Activated B cell treated with CpG ODN at 0.5 μM for 24 hours (primary cell): ENCODE data around the gene ADGRA3. TPM values are rescaled to one million over a fixed set of nuclear protein-coding genes. Genes with fewer than 3 reads are reported as not detected.
A peak's percentile ranks its signal among the peaks of the same experiment; 100 is the strongest.

Source experiments
- ATAC-seq: fragments of 200-7000 bp; cut with Tn5 transposase; one replicate; pipeline ENCODE4 v1.10.0; 2021; ENCODE audit warnings: low read depth, mild to moderate bottlenecking, moderate library complexity
- CTCF ChIA-PET: fragments of 350-600 bp; sonication (Branson Sonifier 250); formaldehyde crosslinking; loops from one replicate; lab custom pipeline; 2021; ENCODE audit warnings: antibody characterized with exemption; lab: Charles Lee
- POLR2A ChIA-PET: fragments of 350-600 bp; sonication (Branson Sonifier 250); formaldehyde crosslinking; loops from one replicate; lab custom pipeline; 2021; ENCODE audit warnings: antibody characterized with exemption; lab: Charles Lee
- DNase-seq: peaks from one replicate; pipeline ENCODE4 v3.0.0; 2022
- H3K27ac Mint-ChIP-seq: one replicate; pipeline ENCODE4 v1.8.0; 2020; ENCODE audit warnings: mixed read lengths
- H3K27me3 Mint-ChIP-seq: one replicate; pipeline ENCODE4 v1.8.0; 2021; ENCODE audit warnings: mixed read lengths
- H3K36me3 Mint-ChIP-seq: one replicate; pipeline ENCODE4 v1.8.0; 2021; ENCODE audit warnings: low read depth, mixed read lengths
- H3K4me1 Mint-ChIP-seq: one replicate; pipeline ENCODE4 v1.8.0; 2021; ENCODE audit warnings: mixed read lengths
- H3K4me3 Mint-ChIP-seq: one replicate; pipeline ENCODE4 v1.8.0; 2020; ENCODE audit warnings: mild to moderate bottlenecking, mixed read lengths
- H3K9me3 Mint-ChIP-seq: one replicate; pipeline ENCODE4 v1.8.0; 2020; ENCODE audit warnings: mixed read lengths
- intact Hi-C: fragments of 100-400 bp; cut with micrococcal nuclease; formaldehyde crosslinking; loops from one replicate; pipeline ENCODE4 v1.15.1; 2024
- total RNA-seq: library from RNA; stranded (reverse); gene quantifications from 2 replicates; pipeline ENCODE4 v1.2.3, GENCODE V29; 2022
- TF ChIP-seq, protein P1 (sequence below): fragments of 200-600 bp; IDR thresholded peaks from one replicate; pipeline ENCODE4 v1.8.0; 2022; ENCODE audit warnings: antibody characterized with exemption, mild to moderate bottlenecking

ADGRA3 gene, protein sequence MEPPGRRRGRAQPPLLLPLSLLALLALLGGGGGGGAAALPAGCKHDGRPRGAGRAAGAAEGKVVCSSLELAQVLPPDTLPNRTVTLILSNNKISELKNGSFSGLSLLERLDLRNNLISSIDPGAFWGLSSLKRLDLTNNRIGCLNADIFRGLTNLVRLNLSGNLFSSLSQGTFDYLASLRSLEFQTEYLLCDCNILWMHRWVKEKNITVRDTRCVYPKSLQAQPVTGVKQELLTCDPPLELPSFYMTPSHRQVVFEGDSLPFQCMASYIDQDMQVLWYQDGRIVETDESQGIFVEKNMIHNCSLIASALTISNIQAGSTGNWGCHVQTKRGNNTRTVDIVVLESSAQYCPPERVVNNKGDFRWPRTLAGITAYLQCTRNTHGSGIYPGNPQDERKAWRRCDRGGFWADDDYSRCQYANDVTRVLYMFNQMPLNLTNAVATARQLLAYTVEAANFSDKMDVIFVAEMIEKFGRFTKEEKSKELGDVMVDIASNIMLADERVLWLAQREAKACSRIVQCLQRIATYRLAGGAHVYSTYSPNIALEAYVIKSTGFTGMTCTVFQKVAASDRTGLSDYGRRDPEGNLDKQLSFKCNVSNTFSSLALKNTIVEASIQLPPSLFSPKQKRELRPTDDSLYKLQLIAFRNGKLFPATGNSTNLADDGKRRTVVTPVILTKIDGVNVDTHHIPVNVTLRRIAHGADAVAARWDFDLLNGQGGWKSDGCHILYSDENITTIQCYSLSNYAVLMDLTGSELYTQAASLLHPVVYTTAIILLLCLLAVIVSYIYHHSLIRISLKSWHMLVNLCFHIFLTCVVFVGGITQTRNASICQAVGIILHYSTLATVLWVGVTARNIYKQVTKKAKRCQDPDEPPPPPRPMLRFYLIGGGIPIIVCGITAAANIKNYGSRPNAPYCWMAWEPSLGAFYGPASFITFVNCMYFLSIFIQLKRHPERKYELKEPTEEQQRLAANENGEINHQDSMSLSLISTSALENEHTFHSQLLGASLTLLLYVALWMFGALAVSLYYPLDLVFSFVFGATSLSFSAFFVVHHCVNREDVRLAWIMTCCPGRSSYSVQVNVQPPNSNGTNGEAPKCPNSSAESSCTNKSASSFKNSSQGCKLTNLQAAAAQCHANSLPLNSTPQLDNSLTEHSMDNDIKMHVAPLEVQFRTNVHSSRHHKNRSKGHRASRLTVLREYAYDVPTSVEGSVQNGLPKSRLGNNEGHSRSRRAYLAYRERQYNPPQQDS (N-terminal part only)
- not detected in 2 replicates for total RNA-seq

DNA sequence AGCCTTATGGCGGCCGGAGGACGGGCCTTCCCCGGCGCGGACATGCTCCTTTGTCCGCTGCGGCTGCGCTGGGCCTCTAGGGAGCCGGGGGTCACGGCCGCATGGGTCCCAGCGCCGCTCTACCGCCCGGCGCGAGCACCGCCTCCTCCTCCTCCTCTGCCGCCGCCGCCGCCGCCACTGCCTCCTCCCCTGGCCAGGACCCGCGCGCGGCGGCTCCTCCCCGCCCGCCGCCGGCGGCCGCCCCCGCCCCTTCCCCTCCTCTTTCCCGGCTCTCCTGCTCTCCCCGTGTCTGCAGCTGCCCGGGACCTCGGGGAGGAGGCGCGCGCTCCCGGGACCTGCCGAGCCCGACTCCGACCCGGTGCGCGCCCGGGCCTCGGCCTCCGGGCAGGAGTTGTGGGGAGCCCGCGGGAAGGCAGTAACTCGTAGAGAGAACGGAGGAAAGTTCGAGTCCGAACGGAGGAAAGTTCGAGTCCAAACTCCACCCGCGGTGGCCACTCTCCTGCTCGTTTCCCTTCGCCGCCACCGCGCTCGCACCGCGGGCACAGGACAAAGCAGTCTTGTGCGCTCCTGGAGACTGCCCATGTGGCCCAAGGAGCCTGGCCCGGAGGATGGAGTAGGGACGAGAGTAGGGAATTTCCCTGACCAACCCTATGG, at the start of gene ADGRA3:
TSS of gene ADGRA3 (minus strand) at position 179 of the 654 bp plus-strand sequence. CDS start 282 bp downstream, outside the sequence.
- H3K36me3 Mint-ChIP-seq: no peaks in the 10 kb centered on the region
- peaks cover 30% of the 10 kb centered on the region for H3K27me3 Mint-ChIP-seq
- TF ChIP-seq, protein P1, sequence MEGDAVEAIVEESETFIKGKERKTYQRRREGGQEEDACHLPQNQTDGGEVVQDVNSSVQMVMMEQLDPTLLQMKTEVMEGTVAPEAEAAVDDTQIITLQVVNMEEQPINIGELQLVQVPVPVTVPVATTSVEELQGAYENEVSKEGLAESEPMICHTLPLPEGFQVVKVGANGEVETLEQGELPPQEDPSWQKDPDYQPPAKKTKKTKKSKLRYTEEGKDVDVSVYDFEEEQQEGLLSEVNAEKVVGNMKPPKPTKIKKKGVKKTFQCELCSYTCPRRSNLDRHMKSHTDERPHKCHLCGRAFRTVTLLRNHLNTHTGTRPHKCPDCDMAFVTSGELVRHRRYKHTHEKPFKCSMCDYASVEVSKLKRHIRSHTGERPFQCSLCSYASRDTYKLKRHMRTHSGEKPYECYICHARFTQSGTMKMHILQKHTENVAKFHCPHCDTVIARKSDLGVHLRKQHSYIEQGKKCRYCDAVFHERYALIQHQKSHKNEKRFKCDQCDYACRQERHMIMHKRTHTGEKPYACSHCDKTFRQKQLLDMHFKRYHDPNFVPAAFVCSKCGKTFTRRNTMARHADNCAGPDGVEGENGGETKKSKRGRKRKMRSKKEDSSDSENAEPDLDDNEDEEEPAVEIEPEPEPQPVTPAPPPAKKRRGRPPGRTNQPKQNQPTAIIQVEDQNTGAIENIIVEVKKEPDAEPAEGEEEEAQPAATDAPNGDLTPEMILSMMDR: no peak
- H3K9me3 Mint-ChIP-seq: no peaks in the 10 kb centered on the region
- H3K4me1 Mint-ChIP-seq: peaks cover 12% of the 10 kb centered on the region
- ATAC-seq: peak; percentile 65
- DNase-seq: no peak
- ChIA-PET CTCF (no interaction called here), POLR2A (no interaction called here)
- no peak within 1 kb of the TSS for H3K27ac Mint-ChIP-seq
- intact Hi-C loops: no loop called here
- H3K4me3 Mint-ChIP-seq: peak within 1 kb of the TSS; percentile 79

DNA sequence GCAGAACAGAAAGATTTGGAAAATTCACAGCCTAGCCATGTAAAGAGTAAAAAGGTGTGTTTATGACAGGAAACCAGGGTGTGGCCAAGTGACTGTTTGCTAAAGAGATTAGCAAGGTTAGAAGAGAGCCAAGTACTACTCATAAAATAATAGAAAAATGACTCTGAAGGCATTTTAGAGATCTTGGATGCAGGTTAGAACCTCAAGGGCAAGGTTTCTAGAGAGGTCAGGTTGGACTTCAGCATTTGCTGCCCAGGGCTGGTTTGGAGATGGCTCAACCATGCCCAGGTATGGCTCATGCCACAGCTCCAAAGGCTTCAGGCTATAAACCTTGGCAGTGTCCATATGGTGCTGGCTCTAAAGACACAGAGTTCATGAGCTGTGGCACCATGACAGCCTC, 40.6 kb upstream of the ADGRA3 start:
- H3K9me3 Mint-ChIP-seq: no peaks in the 10 kb centered on the region
- H3K27me3 Mint-ChIP-seq: no peaks in the 10 kb centered on the region
- POLR2A ChIA-PET: no interaction called here
- TF ChIP-seq, protein P1: no peak
- H3K4me1 Mint-ChIP-seq: no peaks in the 10 kb centered on the region
- H3K27ac Mint-ChIP-seq: no peak overlapping the region
- intact Hi-C loops: no loop called here
- DNase-seq (no peak), ATAC-seq (no peak)
- CTCF ChIA-PET: no interaction called here
- no peaks in the 10 kb centered on the region for H3K36me3 Mint-ChIP-seq
- no peak overlapping the region for H3K4me3 Mint-ChIP-seq

DNA sequence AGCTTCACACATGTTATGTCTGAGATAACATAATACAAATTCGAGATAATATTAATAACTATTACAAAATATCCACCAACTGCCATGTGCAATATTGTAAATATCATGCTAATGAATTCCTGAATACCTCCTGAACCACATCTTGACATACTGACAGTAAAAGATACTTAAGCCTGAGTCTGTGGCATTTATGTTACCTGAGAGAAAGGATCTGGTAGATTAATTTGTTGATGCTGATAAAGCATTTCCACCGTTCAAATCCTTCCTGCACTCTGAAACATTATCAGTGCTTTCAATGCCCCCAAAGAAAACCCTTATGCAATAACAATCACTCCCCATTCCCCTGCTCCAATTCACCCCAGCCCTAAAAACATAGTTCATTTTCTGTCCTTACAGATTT, 38.8 kb upstream of the ADGRA3 start:
- H3K4me3 Mint-ChIP-seq: no peak overlapping the region
- H3K9me3 Mint-ChIP-seq: peaks cover 2% of the 10 kb centered on the region
- CTCF ChIA-PET: no interaction called here

DNA sequence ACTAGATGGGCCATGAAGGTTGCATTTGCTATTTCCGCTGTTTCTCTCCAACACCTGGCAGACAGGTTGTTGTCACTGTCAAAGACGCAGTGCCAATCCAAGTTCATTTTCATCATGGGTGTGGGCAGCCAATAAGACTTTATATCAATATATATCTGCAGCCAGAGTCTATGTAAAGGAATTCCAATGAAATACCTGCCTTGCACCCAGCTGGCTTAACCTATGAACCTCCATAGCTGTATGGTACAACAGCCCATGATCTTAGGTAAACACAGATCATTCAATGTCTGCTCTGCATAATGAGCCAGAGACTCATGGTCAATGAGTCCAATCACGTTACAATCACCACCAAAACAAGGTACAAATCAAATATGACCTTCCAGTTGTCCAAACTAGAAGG, 37.7 kb upstream of the ADGRA3 start:
- no peak for ATAC-seq
- Mint-ChIP-seq H3K27ac (no peak overlapping the region), H3K9me3 (peaks cover 4% of the 10 kb centered on the region), H3K4me3 (no peak overlapping the region), H3K4me1 (no peaks in the 10 kb centered on the region), H3K36me3 (no peaks in the 10 kb centered on the region), H3K27me3 (no peaks in the 10 kb centered on the region)
- POLR2A ChIA-PET: no interaction called here
- intact Hi-C loops: no loop called here
- DNase-seq: no peak
- CTCF ChIA-PET: no interaction called here
- TF ChIP-seq, protein P1: no peak

More for the DNA sequence above, 38.8 kb upstream of the ADGRA3 start:
- Mint-ChIP-seq H3K27me3 (no peaks in the 10 kb centered on the region), H3K36me3 (no peaks in the 10 kb centered on the region), H3K27ac (no peak overlapping the region), H3K4me1 (no peaks in the 10 kb centered on the region)
- POLR2A ChIA-PET: no interaction called here
- intact Hi-C loops: no loop called here
- ATAC-seq: no peak
- TF ChIP-seq, protein P1: no peak
- DNase-seq: no peak
